Suprapubic skin (tissue), 4 donors: Measurements from ENCODE around the gene IMP4.

Source experiments
- CTCF ChIP-seq, 2 donors: fragments of 200-600 bp in 1 of 2; fragments of 450-650 bp in 1 of 2; sonication (generic) in 1 of 2; IDR thresholded peaks; one replicate each; pipeline ENCODE4 v1.5.1; 2016 to 2019; ENCODE audit warnings: antibody characterized with exemption in 2 of 2, mild to moderate bottlenecking in 1 of 2, moderate library complexity in 1 of 2
- EP300 ChIP-seq: sonication (generic); formaldehyde crosslinking; IDR thresholded peaks from one replicate; pipeline ENCODE4 v1.6.1; 2017; ENCODE audit warnings: antibody characterized with exemption
- POLR2A ChIP-seq, 2 donors: fragments of 450-650 bp; IDR thresholded peaks; one replicate each; pipeline ENCODE4 v1.6.1; 2017; ENCODE audit warnings: antibody characterized with exemption in 2 of 2, mild to moderate bottlenecking in 2 of 2, moderate library complexity in 2 of 2
- POLR2AphosphoS5 ChIP-seq, 3 donors: sonication (generic); formaldehyde crosslinking; IDR thresholded peaks; one replicate each; pipeline ENCODE4 v1.6.1; 2017; ENCODE audit warnings: antibody characterized with exemption in 3 of 3

- no peak for TF ChIP-seq CTCF (IDR thresholded peaks at IDR 0.05)
- TF ChIP-seq EP300, result no peak
- no peak for TF ChIP-seq POLR2A (IDR thresholded peaks at IDR 0.05)
- no peak for TF ChIP-seq POLR2AphosphoS5 (IDR thresholded peaks at IDR 0.05)
Measured at GRCh38 chr2:130342020-130342532, 621 bp upstream of the IMP4 start.
